ENCODE data around the gene FOXL3.

GRCh38 chr7:320297-320696 is 30.3 kb downstream of the FOXL3 start:
- no peak for TF ChIP-seq CTCF (IDR thresholded peaks at IDR 0.05)
- no peak for TF ChIP-seq EZH2 (IDR thresholded peaks at IDR 0.05; ENCODE audit: borderline replicate concordance, insufficient read depth, low read depth, low read length, poor library complexity, severe bottlenecking)
